ENCODE results near the gene MBD3L3. TPM values are rescaled to one million over a fixed set of nuclear protein-coding genes. Genes with fewer than 3 reads are reported as not detected.

MBD3L3 gene
- total and polyA plus RNA-seq, 9 of the 15 experiments (the other 6 are each of a cell fraction or from before 2014, with no cell fraction given) = not detected

GRCh38 chr19:7069904-7070226, 11.4 kb upstream of the MBD3L3 start:
- CTCF ChIA-PET (ENCODE audit: low intra/inter-chr PET ratio) = interaction anchor here (0.6 kb wide), 1 partner anchor 318 kb away, joined by 3 read pairs; no protein-coding TSS in a partner anchor
- BruUV-seq (replicated peaks) = no TSS peak

More at GRCh38 chr19:7069904-7070226, 11.4 kb upstream of the MBD3L3 start:
- Histone ChIP-seq H2AFZ (ENCODE audit: low read depth, low read length) (peak overlapping the region; percentile 100), H3K4me3 (peak overlapping the region; percentile 98), H4K20me1 (replicated peaks; ENCODE audit: control insufficient read depth, insufficient read depth, low read length) (no peaks in the 10 kb centered on the region), H3K9me1 (ENCODE audit: control insufficient read depth, insufficient read depth, low read length) (no peaks in the 10 kb centered on the region), H3K36me3 (ENCODE audit: control insufficient read depth, insufficient read depth, low read length) (peaks cover 32% of the 10 kb centered on the region), H3K4me2 (ENCODE audit: insufficient read depth, low read length) (peak overlapping the region; percentile 92), H3K27ac (ENCODE audit: extremely low read depth, low read depth, low read length) (peak overlapping the region; percentile 92), H3K9me3 (replicated peaks; ENCODE audit: control insufficient read depth, insufficient read depth, low read depth, low read length) (no peaks in the 10 kb centered on the region), H3K79me2 (ENCODE audit: control insufficient read depth, insufficient read depth, low read length) (peaks cover 13% of the 10 kb centered on the region), H3K27me3 (ENCODE audit: control insufficient read depth in 2 of 2, insufficient read depth in 2 of 2, low read length in 2 of 2) (no peaks in the 10 kb centered on the region), H3K4me1 (replicated peaks in 1 of 2; ENCODE audit: control insufficient read depth in 2 of 2, insufficient read depth in 2 of 2, low read length in 2 of 2) (peaks cover 3 to 8% of the 10 kb centered on the region in 2 experiments; a peak in 2 of 5 replicates), H3K9ac (ENCODE audit: insufficient read depth in 1 of 2, low read depth in 2 of 2, low read length in 2 of 2) (peak overlapping the region; percentile 88 to 92)
- no peak for TF ChIP-seq LCOR (CRISPR knock-in tag; IDR thresholded peaks at IDR 0.05)
- TF ChIP-seq YY1 (IDR thresholded peaks at IDR 0.05; ENCODE audit: borderline replicate concordance in 1 of 3, control insufficient read depth in 1 of 3, extremely low read depth in 1 of 3, insufficient read depth in 3 of 3, insufficient read length in 1 of 3, insufficient replicate concordance in 2 of 3, low read depth in 1 of 3, low read length in 2 of 3) = peak in 1 of 3 experiments; percentile 43
- peak; percentile 39; the same call in 1 of the 2 replicates for TF ChIP-seq ZFP91 (CRISPR knock-in tag; IDR thresholded peaks at IDR 0.05)
- TF ChIP-seq RBBP5 (IDR thresholded peaks at IDR 0.05; ENCODE audit: borderline replicate concordance, insufficient read depth, low read length, poor library complexity, severe bottlenecking) = peak; percentile 50
- in situ Hi-C loops (cut with MboI) (loop anchor here (5.0 kb wide), 1 partner anchor 43 kb away; no protein-coding TSS in a partner anchor), intact Hi-C loops (cut with micrococcal nuclease) (no loop called here)
- POLR2A ChIA-PET = interaction anchor here (1.5 to 1.7 kb wide), 3 partner anchors 8 to 30 kb away, joined by 5 to 7 read pairs (median 6); no protein-coding TSS in a partner anchor
- DNase-seq (ENCODE audit: extremely low read depth in 1 of 4, low spot score in 3 of 4) (no peak), ATAC-seq (peak; percentile 40), FAIRE-seq (no peak)
- WGBS (ENCODE audit: insufficient coverage, low coverage, missing lambda C conversion rate) = under 1% methylated on average over 12 of the region's 12 CpGs

Measured in K562 (cell line).